Breast epithelium (tissue), 4 donors: Measurements from ENCODE around the gene ANKRD39. TPM values are rescaled to one million over a fixed set of nuclear protein-coding genes. Genes with fewer than 3 reads are reported as not detected.

Experiments
- DNase-seq, 2 donors: peaks; one replicate each; pipeline ENCODE4 v3.0.0-alpha.2; 2019; ENCODE audit warnings: low spot score in 2 of 2
- H3K27ac ChIP-seq, 2 donors: fragments of 200-600 bp; sonication (generic) in 1 of 2; one replicate each; pipeline ENCODE4 v1.5.1; 2016 to 2019; ENCODE audit warnings: mild to moderate bottlenecking in 1 of 2
- H3K27me3 ChIP-seq, 2 donors: fragments of 200-600 bp; sonication (generic) in 1 of 2; one replicate each; pipeline versions ENCODE4 v1.5.1 to v1.6.0; 2017 to 2019; ENCODE audit warnings: control low read depth in 1 of 2, mild to moderate bottlenecking in 1 of 2
- H3K36me3 ChIP-seq: fragments of 200-600 bp; one replicate; pipeline ENCODE4 v1.5.1; 2019
- H3K4me1 ChIP-seq, 2 donors: fragments of 200-600 bp; sonication (generic); one replicate each; pipeline ENCODE4 v1.5.1; 2016 to 2019; ENCODE audit warnings: control low read depth in 1 of 2
- H3K4me3 ChIP-seq, 3 donors: fragments of 200-600 bp; sonication (generic); 1 replicate in 2 of 3; 2 replicates in 1 of 3; pipeline ENCODE4 v1.5.1; 2016 to 2019; ENCODE audit warnings: mild to moderate bottlenecking in 3 of 3, moderate library complexity in 2 of 3
- H3K9me3 ChIP-seq, 2 donors: fragments of 200-600 bp; sonication (generic) in 1 of 2; one replicate each; pipeline ENCODE4 v1.5.1; 2016 to 2019; ENCODE audit warnings: control low read depth in 1 of 2
- POLR2A ChIP-seq: fragments of 450-650 bp; IDR thresholded peaks from one replicate; pipeline ENCODE4 v1.6.1; 2016; ENCODE audit warnings: antibody characterized with exemption, mild to moderate bottlenecking, moderate library complexity
- POLR2AphosphoS5 ChIP-seq, 3 donors: sonication (generic); formaldehyde crosslinking; IDR thresholded peaks; one replicate each; pipeline ENCODE4 v1.6.1; 2017; ENCODE audit warnings: antibody characterized with exemption in 3 of 3
- intact Hi-C: fragments of 100-400 bp; cut with DNase I; formaldehyde crosslinking; loops from one replicate; pipeline ENCODE4 v1.15.1; 2023; ENCODE audit warnings: low total_unique reads
- total RNA-seq, 3 donors: library from RNA; depleted of rRNA; stranded (reverse); fragments of >200 nt; gene quantifications; one replicate each; pipeline ENCODE4 v1.1.0, GENCODE V29; 2016
- TF ChIP-seq, protein P1 (sequence below), 3 donors: fragments of 450-650 bp; IDR thresholded peaks; one replicate each; pipeline ENCODE4 v1.5.1; 2016 to 2017; ENCODE audit warnings: antibody characterized with exemption in 3 of 3, mild to moderate bottlenecking in 3 of 3, moderate library complexity in 3 of 3

The ANKRD39 gene
- total RNA-seq, 3 donors from 2014 or later, result 8.8 to 15.8 (median 9.2) TPM

DNA sequence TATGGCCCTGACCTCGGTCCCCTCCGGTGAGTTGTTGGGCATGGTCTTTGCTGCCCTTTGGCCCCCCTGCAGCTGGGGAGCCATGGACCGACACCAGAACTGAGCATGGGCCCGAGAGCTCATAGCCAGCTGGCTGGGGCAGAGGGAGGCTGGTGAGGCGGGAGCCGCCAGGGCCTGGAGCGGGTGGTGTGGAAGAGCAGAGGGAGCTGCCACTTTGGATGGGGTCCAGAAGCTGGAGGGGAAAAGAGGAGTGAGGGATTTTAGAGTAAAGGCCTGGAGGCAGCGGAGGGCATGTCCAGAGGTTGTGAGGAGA lies 58.2 kb downstream of the ANKRD39 start:
- TF ChIP-seq, protein P1, sequence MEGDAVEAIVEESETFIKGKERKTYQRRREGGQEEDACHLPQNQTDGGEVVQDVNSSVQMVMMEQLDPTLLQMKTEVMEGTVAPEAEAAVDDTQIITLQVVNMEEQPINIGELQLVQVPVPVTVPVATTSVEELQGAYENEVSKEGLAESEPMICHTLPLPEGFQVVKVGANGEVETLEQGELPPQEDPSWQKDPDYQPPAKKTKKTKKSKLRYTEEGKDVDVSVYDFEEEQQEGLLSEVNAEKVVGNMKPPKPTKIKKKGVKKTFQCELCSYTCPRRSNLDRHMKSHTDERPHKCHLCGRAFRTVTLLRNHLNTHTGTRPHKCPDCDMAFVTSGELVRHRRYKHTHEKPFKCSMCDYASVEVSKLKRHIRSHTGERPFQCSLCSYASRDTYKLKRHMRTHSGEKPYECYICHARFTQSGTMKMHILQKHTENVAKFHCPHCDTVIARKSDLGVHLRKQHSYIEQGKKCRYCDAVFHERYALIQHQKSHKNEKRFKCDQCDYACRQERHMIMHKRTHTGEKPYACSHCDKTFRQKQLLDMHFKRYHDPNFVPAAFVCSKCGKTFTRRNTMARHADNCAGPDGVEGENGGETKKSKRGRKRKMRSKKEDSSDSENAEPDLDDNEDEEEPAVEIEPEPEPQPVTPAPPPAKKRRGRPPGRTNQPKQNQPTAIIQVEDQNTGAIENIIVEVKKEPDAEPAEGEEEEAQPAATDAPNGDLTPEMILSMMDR (IDR thresholded peaks at IDR 0.05), result no peak
- TF ChIP-seq POLR2AphosphoS5 (IDR thresholded peaks at IDR 0.05), result no peak
- Histone ChIP-seq H3K9me3 (no peaks in the 10 kb centered on the region), H3K27ac (no peak overlapping the region), H3K36me3 (no peaks in the 10 kb centered on the region), H3K4me1 (no peaks in the 10 kb centered on the region), H3K4me3 (no peak overlapping the region), H3K27me3 (no peaks in the 10 kb centered on the region)
- no peak for DNase-seq
- intact Hi-C loops, result no loop called here

GRCh38 chr2:96798733-96799622 lies 58.8 kb downstream of the ANKRD39 start:
- DNase-seq, result no peak
- Histone ChIP-seq H3K9me3 (no peaks in the 10 kb centered on the region), H3K36me3 (no peaks in the 10 kb centered on the region), H3K27ac (no peak overlapping the region), H3K4me1 (no peaks in the 10 kb centered on the region), H3K27me3 (no peaks in the 10 kb centered on the region), H3K4me3 (no peak overlapping the region)
- intact Hi-C loops, result no loop called here
- no peak for TF ChIP-seq POLR2AphosphoS5 (IDR thresholded peaks at IDR 0.05)
- TF ChIP-seq, protein P1 (IDR thresholded peaks at IDR 0.05), result no peak
- no peak for TF ChIP-seq POLR2A

Other genes starting within 250 kb of the ANKRD39 start
- gene KANSL3, start 219.7 kb downstream of the ANKRD39 start, total RNA-seq, result 10 to 100 TPM; 44.2 to 64.1 (median 53.1) TPM
- gene FER1L5, start 215.3 kb downstream of the ANKRD39 start, total RNA-seq, result under 1 TPM in 2 of 3 donors, not detected in 1; 0.73 to 0.98 TPM
- 10 to 100 TPM; 21.9 to 39.8 (median 24.3) TPM for gene LMAN2L, start 118.0 kb downstream of the ANKRD39 start, total RNA-seq
- 10 to 100 TPM in 1 of 3 donors, 1 to 10 TPM in 2; 2.7 to 12.1 (median 9.5) TPM for gene CNNM4, start 97.1 kb downstream of the ANKRD39 start, total RNA-seq
- 10 to 100 TPM in 2 of 3 donors, 1 to 10 TPM in 1; 7.5 to 13.8 (median 11.8) TPM for gene CNNM3, start 41.7 kb downstream of the ANKRD39 start, total RNA-seq
- 1 to 10 TPM; 3.5 to 9.4 (median 7.2) TPM for gene ANKRD23, start 14.0 kb downstream of the ANKRD39 start, total RNA-seq
- 10 to 100 TPM; 17.9 to 37.3 (median 31.5) TPM for gene SEMA4C, start 12.1 kb upstream of the ANKRD39 start, total RNA-seq
- 1 to 10 TPM in 1 of 3 donors, not detected in 2; 1.3 TPM for gene FAM178B, start 128.6 kb upstream of the ANKRD39 start, total RNA-seq
- 10 to 100 TPM; 14.0 to 17.7 (median 15.2) TPM for gene FAHD2B, start 236.9 kb upstream of the ANKRD39 start, total RNA-seq